IPS-15b (cell line): Measurements from ENCODE around the gene SLC25A21.

ENCODE experiments used
- H3K27me3 ChIP-seq: one replicate; pipeline ENCODE4 v1.6.1; 2013; ENCODE audit warnings: low read length; ENCODE audit not compliant: control insufficient read depth, insufficient read depth
- H3K36me3 ChIP-seq: one replicate; pipeline ENCODE4 v1.6.1; 2013; ENCODE audit warnings: low read length; ENCODE audit not compliant: control insufficient read depth, insufficient read depth
- H3K4me1 ChIP-seq: one replicate; pipeline ENCODE4 v1.6.1; 2013; ENCODE audit warnings: mild to moderate bottlenecking, low read length; ENCODE audit not compliant: control insufficient read depth, insufficient read depth
- H3K4me3 ChIP-seq: one replicate; pipeline ENCODE4 v1.5.1; 2013; ENCODE audit warnings: low read depth, low read length
- H3K9ac ChIP-seq: one replicate; pipeline ENCODE4 v1.6.1; 2013; ENCODE audit warnings: low read depth, mild to moderate bottlenecking, low read length
- H3K9me3 ChIP-seq: one replicate; pipeline ENCODE4 v1.6.1; 2013; ENCODE audit warnings: mild to moderate bottlenecking, low read length; ENCODE audit not compliant: control insufficient read depth, insufficient read depth

SLC25A21 gene

DNA sequence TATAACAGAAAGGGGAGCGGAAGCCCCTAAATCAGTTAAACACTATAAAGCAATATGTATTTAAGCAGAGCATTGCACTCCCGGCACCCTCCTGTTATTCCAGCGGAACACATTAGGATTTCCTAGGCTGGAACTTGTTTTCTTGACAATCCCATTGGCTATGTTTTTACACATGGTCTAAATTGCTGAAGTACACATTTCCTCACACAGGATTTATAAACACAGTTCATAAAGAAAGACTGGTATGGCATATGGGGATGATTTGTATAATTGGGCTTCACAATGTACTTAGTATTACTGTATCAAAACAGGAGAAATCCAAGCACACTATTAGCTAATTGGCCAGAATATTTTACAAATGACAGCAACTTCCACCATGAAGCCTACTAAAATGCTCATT, 487.5 kb downstream of the SLC25A21 start:
- Histone ChIP-seq H3K9me3 (no peaks in the 10 kb centered on the region), H3K4me1 (peaks cover 5% of the 10 kb centered on the region)

DNA sequence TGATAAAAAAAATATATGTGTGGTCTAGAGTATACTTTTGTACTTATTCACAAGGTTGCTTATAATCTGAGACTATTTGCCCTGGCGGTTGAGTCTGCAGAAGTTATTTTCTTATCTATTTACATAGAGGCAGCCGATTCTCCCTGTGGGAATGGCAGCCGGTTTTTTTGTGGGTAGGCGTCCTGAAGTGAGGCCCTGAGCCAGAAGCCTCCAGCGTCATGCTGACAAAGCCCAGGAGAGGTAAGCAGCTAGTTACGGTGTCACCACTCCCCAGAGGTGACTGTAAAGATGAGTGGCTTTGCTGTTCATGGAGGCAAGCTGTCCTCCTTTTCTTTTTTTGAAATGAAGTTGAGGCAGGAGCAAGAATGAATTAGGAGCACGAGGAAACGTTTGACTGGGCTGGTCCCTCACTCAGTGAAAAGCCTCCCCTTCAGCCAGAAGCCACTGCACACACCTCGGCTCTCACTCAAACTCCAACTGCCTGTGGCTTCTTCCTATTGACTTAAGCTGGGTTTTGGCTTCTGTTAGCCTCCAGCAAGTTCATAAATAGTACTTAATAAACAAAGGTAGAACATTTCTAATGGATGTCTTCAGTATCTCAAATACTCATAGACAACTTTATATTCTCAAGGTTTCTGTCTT, 489.2 kb downstream of the SLC25A21 start:
- Histone ChIP-seq H3K9me3 (no peaks in the 10 kb centered on the region), H3K9ac (no peak overlapping the region), H3K4me3 (no peak overlapping the region), H3K36me3 (no peaks in the 10 kb centered on the region), H3K4me1 (peaks cover 5% of the 10 kb centered on the region), H3K27me3 (no peaks in the 10 kb centered on the region)

More for the DNA sequence above, 487.5 kb downstream of the SLC25A21 start:
- H3K4me3 ChIP-seq: no peak overlapping the region
- H3K27me3 ChIP-seq: no peaks in the 10 kb centered on the region
- no peaks in the 10 kb centered on the region for H3K36me3 ChIP-seq
- H3K9ac ChIP-seq: no peak overlapping the region

GRCh38 chr14:36682338-36682737, 490.1 kb downstream of the SLC25A21 start:
- no peaks in the 10 kb centered on the region for H3K27me3 ChIP-seq
- H3K9ac ChIP-seq: no peak overlapping the region
- H3K36me3 ChIP-seq: no peaks in the 10 kb centered on the region
- H3K4me1 ChIP-seq: peaks cover 5% of the 10 kb centered on the region
- no peaks in the 10 kb centered on the region for H3K9me3 ChIP-seq
- H3K4me3 ChIP-seq: no peak overlapping the region

DNA sequence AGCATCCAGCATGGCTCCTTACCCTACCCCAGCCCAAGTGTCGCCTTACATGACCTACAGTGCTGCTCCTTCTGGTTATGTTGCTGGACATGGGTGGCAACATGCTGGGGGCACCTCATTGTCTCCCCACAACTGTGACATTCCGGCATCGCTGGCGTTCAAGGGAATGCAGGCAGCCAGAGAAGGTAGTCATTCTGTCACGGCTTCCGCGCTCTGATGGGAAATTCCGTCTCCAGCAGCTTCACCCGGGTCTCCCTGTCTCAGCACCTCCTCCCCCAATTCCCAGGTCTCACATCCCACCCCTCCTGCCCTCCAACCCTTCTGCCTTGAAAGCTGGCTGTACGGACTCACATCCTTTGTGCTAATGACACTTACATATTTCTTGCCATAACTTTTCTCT, 496.2 kb downstream of the SLC25A21 start:
- no peak overlapping the region for H3K9ac ChIP-seq
- no peaks in the 10 kb centered on the region for H3K36me3 ChIP-seq
- no peaks in the 10 kb centered on the region for H3K9me3 ChIP-seq
- peak overlapping the region; percentile 33 for H3K4me3 ChIP-seq
- peaks cover 6% of the 10 kb centered on the region for H3K27me3 ChIP-seq
- H3K4me1 ChIP-seq: peaks cover 8% of the 10 kb centered on the region

DNA sequence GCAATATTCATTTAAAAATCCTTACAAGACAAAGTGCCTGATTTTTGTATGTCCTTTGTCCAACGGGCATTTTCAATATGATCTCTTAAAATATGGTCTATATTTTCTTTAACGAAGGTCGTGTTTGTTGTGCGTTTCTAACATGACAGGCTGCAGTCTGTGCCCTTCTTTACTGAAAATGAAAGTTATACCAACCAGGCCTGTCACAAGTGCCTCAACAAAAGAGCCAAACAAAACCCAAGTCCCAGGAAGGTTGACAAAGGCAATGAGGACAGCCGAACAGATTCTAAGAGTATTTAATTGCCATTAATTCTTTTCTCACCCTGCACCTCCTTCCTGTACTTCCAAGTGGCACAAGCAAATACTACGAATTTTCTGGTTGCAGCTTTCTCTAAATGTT, 496.8 kb downstream of the SLC25A21 start:
- peaks cover 12% of the 10 kb centered on the region for H3K27me3 ChIP-seq
- no peak overlapping the region for H3K9ac ChIP-seq
- H3K36me3 ChIP-seq: no peaks in the 10 kb centered on the region
- no peaks in the 10 kb centered on the region for H3K9me3 ChIP-seq
- peaks cover 8% of the 10 kb centered on the region for H3K4me1 ChIP-seq
- H3K4me3 ChIP-seq: no peak overlapping the region

- H3K4me3 ChIP-seq: no peak overlapping the region
- no peak overlapping the region for H3K9ac ChIP-seq
- no peaks in the 10 kb centered on the region for H3K9me3 ChIP-seq
- peaks cover 8% of the 10 kb centered on the region for H3K4me1 ChIP-seq
- peaks cover 21% of the 10 kb centered on the region for H3K27me3 ChIP-seq
- no peaks in the 10 kb centered on the region for H3K36me3 ChIP-seq
Measured at GRCh38 chr14:36674659-36675058, 497.7 kb downstream of the SLC25A21 start.

DNA sequence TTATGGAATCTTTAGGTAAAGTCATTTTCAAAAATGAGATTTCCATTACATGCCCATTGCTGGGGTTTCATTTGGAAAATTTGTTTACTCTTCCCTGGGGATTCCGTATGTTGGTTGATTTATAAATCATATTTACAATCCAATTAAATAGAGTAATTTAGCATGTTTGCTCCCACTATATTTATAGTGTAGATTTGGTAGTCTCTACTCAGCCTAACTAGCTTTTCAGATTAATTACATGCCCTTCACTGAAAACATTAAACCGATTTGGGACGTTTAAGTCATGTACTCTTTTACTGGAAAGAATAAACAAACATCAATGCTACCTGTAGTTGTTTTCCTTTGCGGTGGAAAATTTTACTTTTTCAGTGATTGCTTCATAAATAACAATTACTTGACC, 500.3 kb downstream of the SLC25A21 start:
- Histone ChIP-seq H3K36me3 (no peaks in the 10 kb centered on the region), H3K4me3 (no peak overlapping the region), H3K27me3 (peaks cover 46% of the 10 kb centered on the region), H3K9me3 (no peaks in the 10 kb centered on the region), H3K9ac (no peak overlapping the region), H3K4me1 (peaks cover 8% of the 10 kb centered on the region)

DNA sequence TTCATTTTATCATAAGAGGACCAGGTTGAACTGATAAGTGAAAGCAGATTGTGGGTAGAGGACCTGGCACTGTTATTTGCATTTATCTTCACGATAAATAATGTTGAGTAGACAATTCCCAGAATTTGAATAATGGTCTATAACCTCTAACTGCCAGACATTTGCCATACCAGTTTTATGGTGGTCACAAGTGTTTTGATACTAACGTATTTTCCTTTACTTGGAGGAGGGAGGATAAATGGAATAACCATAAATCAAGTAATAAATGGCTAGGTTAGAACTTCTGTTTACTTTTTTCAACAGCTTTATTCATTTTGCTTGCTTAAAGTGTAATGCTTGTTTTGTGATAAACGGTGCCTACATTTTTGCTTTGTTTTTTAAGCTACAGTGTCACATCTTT, 501.3 kb downstream of the SLC25A21 start:
- H3K36me3 ChIP-seq: no peaks in the 10 kb centered on the region
- H3K4me3 ChIP-seq: no peak overlapping the region
- H3K9me3 ChIP-seq: no peaks in the 10 kb centered on the region
- H3K27me3 ChIP-seq: peaks cover 56% of the 10 kb centered on the region
- peaks cover 2% of the 10 kb centered on the region for H3K4me1 ChIP-seq
- H3K9ac ChIP-seq: no peak overlapping the region

DNA sequence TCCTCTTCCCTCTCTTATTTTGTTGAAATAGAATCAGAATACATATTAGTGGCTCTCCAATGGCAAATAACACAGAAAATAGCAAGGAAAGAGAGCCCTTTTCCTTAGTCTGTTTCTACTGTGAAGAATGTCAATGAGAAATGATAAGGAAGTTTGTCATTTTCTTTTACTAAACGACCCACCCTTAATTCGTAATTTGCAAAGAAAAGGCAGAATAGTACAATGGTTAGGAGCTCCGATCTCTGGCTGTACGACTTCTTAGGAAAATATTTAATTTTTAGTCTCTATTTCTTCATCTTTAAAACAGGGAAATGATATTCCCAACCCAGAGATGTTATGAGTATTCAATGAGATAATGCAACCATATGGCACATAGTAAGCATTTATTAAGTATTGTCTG, 504.7 kb downstream of the SLC25A21 start:
- Histone ChIP-seq H3K36me3 (no peaks in the 10 kb centered on the region), H3K9me3 (no peaks in the 10 kb centered on the region), H3K4me1 (no peaks in the 10 kb centered on the region), H3K4me3 (no peak overlapping the region), H3K9ac (no peak overlapping the region), H3K27me3 (peaks cover 91% of the 10 kb centered on the region)

GRCh38 chr14:36666416-36667206, 505.8 kb downstream of the SLC25A21 start:
- H3K36me3 ChIP-seq: no peaks in the 10 kb centered on the region
- no peaks in the 10 kb centered on the region for H3K9me3 ChIP-seq
- H3K4me3 ChIP-seq: peak overlapping the region; percentile 51
- H3K4me1 ChIP-seq: peaks cover 2% of the 10 kb centered on the region
- no peak overlapping the region for H3K9ac ChIP-seq
- peaks cover 95% of the 10 kb centered on the region for H3K27me3 ChIP-seq

DNA sequence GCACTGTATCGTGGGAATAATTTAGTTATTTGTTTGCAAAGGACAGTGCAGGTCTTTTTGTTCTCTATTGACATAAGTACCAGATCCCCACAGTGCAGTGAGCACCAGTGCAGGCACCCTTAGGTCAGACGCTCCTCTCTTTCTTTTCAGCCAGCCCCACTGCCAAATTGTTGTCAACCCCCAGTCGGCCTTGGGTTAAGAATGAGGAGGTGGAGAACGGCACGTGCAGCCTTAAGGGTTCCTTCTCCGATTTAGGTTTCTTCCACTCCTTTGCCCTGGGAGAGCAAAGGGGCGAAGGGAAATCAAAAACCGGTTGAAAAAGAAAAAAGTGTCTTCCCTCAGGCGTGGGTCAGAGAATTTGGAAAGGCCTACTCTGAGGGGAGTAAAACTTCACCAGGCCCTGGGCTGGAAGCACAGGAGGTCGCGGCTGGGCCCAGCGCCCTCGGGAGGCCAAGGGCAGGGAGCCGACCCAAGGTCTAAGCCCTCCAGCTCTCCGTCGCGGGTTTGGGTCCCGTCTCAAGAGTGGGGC, 506.5 kb downstream of the SLC25A21 start:
- H3K27me3 ChIP-seq: peaks cover 94% of the 10 kb centered on the region
- H3K4me1 ChIP-seq: peaks cover 2% of the 10 kb centered on the region
- peak overlapping the region; percentile 51 for H3K4me3 ChIP-seq
- H3K9me3 ChIP-seq: no peaks in the 10 kb centered on the region
- H3K36me3 ChIP-seq: no peaks in the 10 kb centered on the region
- no peak overlapping the region for H3K9ac ChIP-seq
